ENCODE results near the gene STX16. TPM values are rescaled to one million over a fixed set of nuclear protein-coding genes. Genes with fewer than 3 reads are reported as not detected.
A peak's percentile ranks its signal among the peaks of the same experiment; 100 is the strongest.

STX16 gene, protein sequence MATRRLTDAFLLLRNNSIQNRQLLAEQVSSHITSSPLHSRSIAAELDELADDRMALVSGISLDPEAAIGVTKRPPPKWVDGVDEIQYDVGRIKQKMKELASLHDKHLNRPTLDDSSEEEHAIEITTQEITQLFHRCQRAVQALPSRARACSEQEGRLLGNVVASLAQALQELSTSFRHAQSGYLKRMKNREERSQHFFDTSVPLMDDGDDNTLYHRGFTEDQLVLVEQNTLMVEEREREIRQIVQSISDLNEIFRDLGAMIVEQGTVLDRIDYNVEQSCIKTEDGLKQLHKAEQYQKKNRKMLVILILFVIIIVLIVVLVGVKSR
- total RNA-seq = 10 to 100 TPM; 29.6 to 49.2 (median 32.8) TPM

DNA sequence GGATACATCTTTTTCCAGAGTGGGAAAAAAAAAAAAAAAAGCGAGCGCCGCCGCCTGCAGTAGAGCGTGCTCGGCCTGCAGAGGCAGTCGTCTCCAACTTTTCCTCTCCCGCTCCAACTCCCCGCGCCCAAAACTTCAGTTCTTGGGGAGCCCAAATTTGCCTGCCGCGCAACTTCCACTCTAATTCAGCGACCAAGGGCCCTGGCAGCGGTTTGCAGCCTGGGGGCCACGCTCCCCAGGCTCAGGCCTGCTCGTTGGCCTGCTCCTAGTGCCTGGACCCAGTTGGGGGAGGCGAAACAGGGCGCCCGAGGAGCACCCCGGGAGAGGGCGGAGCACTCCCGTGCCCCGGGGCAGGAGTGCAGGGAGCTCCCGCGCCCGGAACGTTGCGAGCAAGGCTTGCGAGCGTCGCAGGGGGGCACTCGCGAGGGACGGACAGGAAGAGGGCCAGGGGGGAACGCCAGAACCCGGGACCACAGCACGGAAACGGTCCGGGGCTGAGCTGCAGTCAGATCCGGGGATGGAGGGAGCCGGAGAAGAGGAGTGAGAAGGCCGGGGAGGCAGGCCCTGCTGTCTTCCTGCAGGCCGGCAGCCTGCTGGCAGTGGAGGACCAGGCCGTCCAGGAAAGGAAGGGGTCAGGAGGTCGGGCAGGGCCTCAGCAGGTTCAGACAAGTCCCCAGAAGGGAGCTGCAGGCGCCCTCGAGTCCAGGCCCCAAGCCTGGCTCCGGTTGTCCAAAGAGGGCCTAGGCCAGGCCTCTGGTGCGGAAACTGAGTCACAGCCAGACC is at the start of gene STX16:
Gene STX16, plus strand, starts transcription at position 508 of the 783 bp plus-strand sequence. CDS start 724 bp downstream, outside the sequence.
- DNase-seq = peak; percentile 37
- 0 to 1% methylated on average over 11 to 26 of the region's 49 CpGs for WGBS, 2 donors
- H3K36me3 ChIP-seq = no peaks in the 10 kb centered on the region
- peak within 1 kb of the TSS; percentile 70 to 86 (median 74) for H3K4me3 ChIP-seq
- intact Hi-C loops (cut with DNase I) = no loop called here
- no peaks in the 10 kb centered on the region for H3K9me3 ChIP-seq
- no peaks in the 10 kb centered on the region for H3K27me3 ChIP-seq
- peak in 3 of 4 donors; percentile 54 to 81 (median 74) for TF ChIP-seq POLR2A (IDR thresholded peaks at IDR 0.05)
- peak in 5 of 6 experiments; percentile 43 to 60 (median 57) for TF ChIP-seq CTCF (IDR thresholded peaks at IDR 0.05)
- H3K4me1 ChIP-seq = peaks cover 7 to 76% (median 25%) of the 10 kb centered on the region in 3 donors
- peak within 1 kb of the TSS; percentile 92 to 97 (median 96) for H3K27ac ChIP-seq

DNA sequence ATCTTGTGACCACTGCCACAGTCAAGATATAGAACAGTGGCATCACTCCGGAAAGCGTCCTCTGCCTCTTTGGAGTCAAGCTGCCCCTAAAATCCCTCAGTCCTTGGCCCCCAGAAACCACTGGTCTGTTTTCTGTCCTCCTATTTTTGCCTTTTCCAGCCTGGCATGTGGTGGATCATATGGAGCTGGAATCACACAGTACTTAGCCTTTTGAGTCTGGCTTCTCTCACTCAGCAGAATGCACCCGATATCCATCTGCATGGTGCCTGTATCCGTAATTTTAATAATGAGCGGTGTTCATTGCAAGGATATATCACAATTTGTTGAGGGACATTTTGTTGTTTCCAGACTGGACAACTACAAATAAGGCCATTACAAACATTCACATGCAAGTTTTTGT is 49.0 kb upstream of the STX16 start:
- DNase-seq = no peak
- Histone ChIP-seq H3K27me3 (peaks cover 0 to 8% (median 0%) of the 10 kb centered on the region in 4 donors), H3K9me3 (no peaks in the 10 kb centered on the region), H3K4me1 (peaks cover 0 to 30% (median 13%) of the 10 kb centered on the region in 3 donors), H3K27ac (no peak overlapping the region), H3K36me3 (no peaks in the 10 kb centered on the region), H3K4me3 (no peak overlapping the region)
- TF ChIP-seq POLR2A (IDR thresholded peaks at IDR 0.05) = no peak
- no peak for TF ChIP-seq CTCF (IDR thresholded peaks at IDR 0.05)
- 87 to 93% methylated on average over 5 of the region's 5 CpGs for WGBS, 2 donors
- intact Hi-C loops (cut with DNase I) = no loop called here

GRCh38 chr20:58603721-58604120 is 47.4 kb upstream of the STX16 start:
- intact Hi-C loops (cut with DNase I) = no loop called here
- 84 to 87% methylated on average over 2 of the region's 2 CpGs for WGBS, 2 donors
- H3K36me3 ChIP-seq = no peaks in the 10 kb centered on the region
- peaks cover 0 to 8% (median 0%) of the 10 kb centered on the region in 4 donors for H3K27me3 ChIP-seq
- no peaks in the 10 kb centered on the region for H3K9me3 ChIP-seq
- H3K4me3 ChIP-seq = no peak overlapping the region
- peaks cover 0 to 14% (median 4%) of the 10 kb centered on the region in 3 donors for H3K4me1 ChIP-seq
- H3K27ac ChIP-seq = no peak overlapping the region
- TF ChIP-seq POLR2A (IDR thresholded peaks at IDR 0.05) = no peak
- no peak for TF ChIP-seq CTCF (IDR thresholded peaks at IDR 0.05)
- DNase-seq = no peak

GRCh38 chr20:58604128-58604881 is 46.8 kb upstream of the STX16 start:
- no peaks in the 10 kb centered on the region for H3K36me3 ChIP-seq
- DNase-seq = no peak
- peaks cover 0 to 12% (median 4%) of the 10 kb centered on the region in 3 donors for H3K4me1 ChIP-seq
- TF ChIP-seq POLR2A (IDR thresholded peaks at IDR 0.05) (no peak), CTCF (IDR thresholded peaks at IDR 0.05) (no peak)
- H3K4me3 ChIP-seq = no peak overlapping the region
- H3K27me3 ChIP-seq = peaks cover 0 to 8% (median 0%) of the 10 kb centered on the region in 4 donors
- no peaks in the 10 kb centered on the region for H3K9me3 ChIP-seq
- intact Hi-C loops (cut with DNase I) = no loop called here
- WGBS, 2 donors = 29 to 36% methylated on average over 5 to 7 of the region's 19 CpGs
- H3K27ac ChIP-seq = no peak overlapping the region

Data from esophagus squamous epithelium (tissue), 5 donors.